Liver (tissue), 9 donors: Measurements from ENCODE around the gene PTBP3. TPM values are rescaled to one million over a fixed set of nuclear protein-coding genes. Genes with fewer than 3 reads are reported as not detected.

ENCODE experiments used
- DNase-seq: peaks from one replicate; pipeline ENCODE4 v3.0.0-alpha.2; 2017; ENCODE audit warnings: low spot score
- H3K27ac ChIP-seq, 2 donors: one replicate each; pipeline ENCODE4 v1.7.0; 2013; ENCODE audit warnings: inconsistent platforms in 2 of 2, low read length in 2 of 2, control low read depth in 1 of 2, low read depth in 1 of 2, mild to moderate bottlenecking in 1 of 2
- H3K27me3 ChIP-seq, 4 donors: one replicate each; pipeline versions ENCODE4 v1.6.1 to v1.7.0; 2013; ENCODE audit warnings: low read length in 3 of 4, inconsistent platforms in 1 of 4, mild to moderate bottlenecking in 1 of 4, moderate library complexity in 1 of 4; ENCODE audit not compliant: control insufficient read depth in 4 of 4, insufficient read depth in 4 of 4
- H3K36me3 ChIP-seq, 4 donors: one replicate each; pipeline versions ENCODE4 v1.6.1 to v1.7.0; 2013; ENCODE audit warnings: low read length in 3 of 4, mild to moderate bottlenecking in 3 of 4, low read depth in 1 of 4, moderate library complexity in 1 of 4; ENCODE audit not compliant: control insufficient read depth in 4 of 4, insufficient read depth in 3 of 4
- H3K4me1 ChIP-seq, 4 donors: one replicate each; pipeline versions ENCODE4 v1.6.1 to v1.7.0; 2013; ENCODE audit warnings: low read length in 3 of 4, mild to moderate bottlenecking in 3 of 4, moderate library complexity in 1 of 4; ENCODE audit not compliant: control insufficient read depth in 4 of 4, insufficient read depth in 4 of 4
- H3K4me3 ChIP-seq, 3 donors: one replicate each; pipeline versions ENCODE4 v1.6.1 to v1.7.0; 2013; ENCODE audit warnings: low read length in 3 of 3, control low read depth in 1 of 3, low read depth in 1 of 3, mild to moderate bottlenecking in 1 of 3
- H3K9ac ChIP-seq, 2 donors: one replicate each; pipeline ENCODE4 v1.7.0; 2013; ENCODE audit warnings: low read length in 2 of 2, mild to moderate bottlenecking in 2 of 2, moderate library complexity in 2 of 2, control low read depth in 1 of 2, low read depth in 1 of 2
- H3K9me3 ChIP-seq, 4 donors: one replicate each; pipeline versions ENCODE4 v1.6.1 to v1.7.0; 2013; ENCODE audit warnings: low read length in 3 of 4; ENCODE audit not compliant: control insufficient read depth in 4 of 4
- ATF3 ChIP-seq: IDR thresholded peaks from 2 replicates; pipeline ENCODE4 v1.6.1; 2016; ENCODE audit warnings: antibody characterized with exemption
- CTCF ChIP-seq: fragments of 150-350 bp; IDR thresholded peaks from 2 replicates; pipeline ENCODE4 v1.5.1; 2017; ENCODE audit warnings: improper control_type of control experiment, low read depth, low read length; ENCODE audit not compliant: missing input control
- EGR1 ChIP-seq, 2 donors: IDR thresholded peaks; 2 replicates each; pipeline ENCODE4 v1.6.1; 2016 to 2018; ENCODE audit warnings: antibody characterized with exemption in 2 of 2, low read depth in 2 of 2
- FOXA1 ChIP-seq: IDR thresholded peaks from 2 replicates; pipeline ENCODE4 v1.6.1; 2016; ENCODE audit warnings: antibody characterized with exemption
- FOXA2 ChIP-seq: IDR thresholded peaks from 2 replicates; pipeline ENCODE4 v1.6.1; 2016; ENCODE audit warnings: antibody characterized with exemption
- GABPA ChIP-seq, 2 donors: IDR thresholded peaks in 1 of 2; conservative IDR thresholded peaks in 1 of 2; 2 replicates each; pipeline ENCODE4 v1.6.1; 2016; ENCODE audit warnings: antibody characterized with exemption in 2 of 2, mild to moderate bottlenecking in 1 of 2, moderate library complexity in 1 of 2
- HNF4A ChIP-seq, 2 donors: conservative IDR thresholded peaks; 2 replicates each; pipeline ENCODE4 v1.6.1; 2016; ENCODE audit warnings: antibody characterized with exemption in 2 of 2, mild to moderate bottlenecking in 2 of 2
- HNF4G ChIP-seq: IDR thresholded peaks from 2 replicates; pipeline ENCODE4 v1.6.1; 2016; ENCODE audit warnings: antibody characterized with exemption
- MAX ChIP-seq: IDR thresholded peaks from 2 replicates; pipeline ENCODE4 v1.6.1; 2016; ENCODE audit warnings: antibody characterized with exemption
- NR2F2 ChIP-seq: IDR thresholded peaks from 2 replicates; pipeline ENCODE4 v1.6.1; 2016; ENCODE audit warnings: antibody characterized with exemption
- RAD21 ChIP-seq, 2 donors: IDR thresholded peaks; 2 replicates each; pipeline ENCODE4 v1.6.1; 2016; ENCODE audit warnings: antibody characterized with exemption in 2 of 2, mild to moderate bottlenecking in 2 of 2
- REST ChIP-seq: IDR thresholded peaks from 2 replicates; pipeline ENCODE4 v1.6.1; 2016; ENCODE audit warnings: antibody characterized with exemption, mild to moderate bottlenecking
- SP1 ChIP-seq: IDR thresholded peaks from 2 replicates; pipeline ENCODE4 v1.6.1; 2018; ENCODE audit warnings: antibody characterized with exemption, mild to moderate bottlenecking
- TAF1 ChIP-seq: conservative IDR thresholded peaks from 2 replicates; pipeline ENCODE4 v1.6.1; 2016; ENCODE audit warnings: antibody characterized with exemption, mild to moderate bottlenecking
- YY1 ChIP-seq: IDR thresholded peaks from 2 replicates; pipeline ENCODE4 v1.6.1; 2016; ENCODE audit warnings: antibody characterized with exemption, mild to moderate bottlenecking
- ZBTB33 ChIP-seq: IDR thresholded peaks from 2 replicates; pipeline ENCODE4 v1.6.1; 2016; ENCODE audit warnings: antibody characterized with exemption
- WGBS: extraction: QIAGEN DNeasy Blood & Tissue Kit; methylation state at CpG from one replicate; pipeline ENCODE4 v1.1.7; 2013; 5-methylcytosine and 5-hydroxymethylcytosine counted together
- polyA plus RNA-seq, 2 donors: library from polyadenylated mRNA; stranded (reverse) in 1 of 2; unstranded in 1 of 2; fragments of 200-250 nt in 1 of 2; fragments of >200 nt in 1 of 2; fragmentation: Nextera tagmentation in 1 of 2; extraction: Ambion mirVana in 1 of 2; gene quantifications; one replicate each; pipeline versions ENCODE4 v1.2.1 to v1.2.3, GENCODE V29; 2013 to 2015
- total RNA-seq, 2 donors: library from RNA; depleted of rRNA; stranded (reverse); fragments of >200 nt; gene quantifications; one replicate each; pipeline ENCODE4 v1.2.3, GENCODE V29; 2014
- donor health status: healthy.
- donor health status: healthy.
- donor health status: healthy.
- donor health status: healthy.
- donor health status: healthy.

PTBP3 gene
- total and polyA plus RNA-seq, 4 donors: 4.3 to 34.1 (median 9.2) TPM

- 68% methylated on average over 4 of the region's 4 CpGs for WGBS
- peak overlapping the region; percentile 39 to 67 for H3K27ac ChIP-seq
- peaks cover 5 to 36% (median 20%) of the 10 kb centered on the region in 4 donors for H3K4me1 ChIP-seq
- DNase-seq: no peak
- TF ChIP-seq NR2F2 (no peak), HNF4G (no peak), GABPA (IDR thresholded peaks at IDR 0.05 in 1 of 2, conservative IDR thresholded peaks at IDR 0.05 in 1 of 2) (no peak), MAX (no peak), ATF3 (no peak), EGR1 (IDR thresholded peaks at IDR 0.05; ENCODE audit: low read depth in 2 of 2) (no peak), CTCF (no peak), ZBTB33 (no peak), FOXA2 (no peak), SP1 (no peak), HNF4A (conservative IDR thresholded peaks at IDR 0.05) (no peak), YY1 (no peak), RAD21 (IDR thresholded peaks at IDR 0.05) (no peak), TAF1 (no peak), FOXA1 (no peak), REST (no peak)
- H3K27me3 ChIP-seq: no peaks in the 10 kb centered on the region
- H3K4me3 ChIP-seq: peak overlapping the region in 1 of 3 donors; percentile 48
- H3K9ac ChIP-seq: peak overlapping the region in 1 of 2 donors; percentile 7
- H3K36me3 ChIP-seq: no peaks in the 10 kb centered on the region
- no peaks in the 10 kb centered on the region for H3K9me3 ChIP-seq
Observed at GRCh38 chr9:112349008-112349333, 15.6 kb upstream of the PTBP3 start.
